ENCODE data around the gene ASRGL1. TPM values are rescaled to one million over a fixed set of nuclear protein-coding genes. Genes with fewer than 3 reads are reported as not detected.
"Not testable (repeated sequence)": the region's sequence is repeated elsewhere in the genome, so short reads cannot be mapped to it uniquely, and the experiment has no call there.

Gene ASRGL1
- total RNA-seq, 2 experiments from 2014 or later = 11.5 to 12.4 TPM

DNA sequence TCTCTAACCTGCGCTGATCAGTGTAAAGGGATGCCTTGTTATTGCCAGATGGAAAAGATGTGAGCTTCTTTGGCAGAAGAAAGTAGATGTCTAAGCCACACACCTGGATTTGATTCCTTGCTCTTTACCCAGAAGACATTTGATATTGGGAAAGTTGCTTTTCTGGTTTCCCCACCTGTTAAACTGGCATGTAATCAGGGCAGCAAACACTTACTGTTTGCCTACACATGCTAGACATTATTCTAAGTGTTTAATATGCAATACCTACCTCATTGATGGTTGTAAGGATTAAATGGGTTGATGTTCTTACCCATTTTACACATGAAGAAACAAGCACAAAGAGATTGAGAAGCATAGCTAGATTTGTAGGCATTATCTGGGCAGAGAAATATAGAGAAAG, 16.6 kb downstream of the ASRGL1 start:
- Mint-ChIP-seq H3K4me3 (no peak overlapping the region), H3K36me3 (ENCODE audit: low read depth) (peaks cover 3% of the 10 kb centered on the region), H3K27ac (no peak overlapping the region), H3K4me1 (ENCODE audit: low read depth) (peaks cover 5% of the 10 kb centered on the region), H3K27me3 (ENCODE audit: low read depth) (no peaks in the 10 kb centered on the region), H3K9me3 (ENCODE audit: insufficient read depth) (no peaks in the 10 kb centered on the region)
- DNase-seq (no peak), ATAC-seq (no peak)
- POLR2A ChIA-PET = no interaction called here
- CTCF ChIA-PET = interaction anchor here (1.0 to 1.4 kb wide), 2 partner anchors 14 to 24 kb away, joined by 3 to 4 read pairs; no protein-coding TSS in a partner anchor

- H3K9me3 Mint-ChIP-seq (ENCODE audit: insufficient read depth) = no peaks in the 10 kb centered on the region
- ChIA-PET POLR2A (no interaction called here), CTCF (interaction anchor here (1.0 kb wide), 1 partner anchor 20 kb away, joined by 3 read pairs; no protein-coding TSS in a partner anchor)
- H3K36me3 Mint-ChIP-seq (ENCODE audit: low read depth) = peaks cover 3% of the 10 kb centered on the region
- no peak for ATAC-seq
- no peak for DNase-seq
- no peaks in the 10 kb centered on the region for H3K27me3 Mint-ChIP-seq (ENCODE audit: low read depth)
- H3K27ac Mint-ChIP-seq = no peak overlapping the region
- H3K4me3 Mint-ChIP-seq = no peak overlapping the region
- no peaks in the 10 kb centered on the region for H3K4me1 Mint-ChIP-seq (ENCODE audit: low read depth)
Observed at GRCh38 chr11:62358273-62358672, 21.0 kb downstream of the ASRGL1 start.

- Mint-ChIP-seq H3K27ac (no peak overlapping the region), H3K4me1 (ENCODE audit: low read depth) (no peaks in the 10 kb centered on the region), H3K36me3 (ENCODE audit: low read depth) (peaks cover 3% of the 10 kb centered on the region), H3K4me3 (no peak overlapping the region), H3K9me3 (ENCODE audit: insufficient read depth) (no peaks in the 10 kb centered on the region), H3K27me3 (ENCODE audit: low read depth) (no peaks in the 10 kb centered on the region)
- ATAC-seq (no peak), DNase-seq (no peak)
- ChIA-PET POLR2A (interaction anchor here (0.6 kb wide), 1 partner anchor 251 kb away, joined by 3 read pairs; no protein-coding TSS in a partner anchor), CTCF (interaction anchor here (0.8 to 1.2 kb wide), 5 partner anchors 18 to 278 kb away, joined by 3 to 5 read pairs (median 4); no protein-coding TSS in a partner anchor)
Observed at GRCh38 chr11:62359475-62359874, 22.2 kb downstream of the ASRGL1 start.

DNA sequence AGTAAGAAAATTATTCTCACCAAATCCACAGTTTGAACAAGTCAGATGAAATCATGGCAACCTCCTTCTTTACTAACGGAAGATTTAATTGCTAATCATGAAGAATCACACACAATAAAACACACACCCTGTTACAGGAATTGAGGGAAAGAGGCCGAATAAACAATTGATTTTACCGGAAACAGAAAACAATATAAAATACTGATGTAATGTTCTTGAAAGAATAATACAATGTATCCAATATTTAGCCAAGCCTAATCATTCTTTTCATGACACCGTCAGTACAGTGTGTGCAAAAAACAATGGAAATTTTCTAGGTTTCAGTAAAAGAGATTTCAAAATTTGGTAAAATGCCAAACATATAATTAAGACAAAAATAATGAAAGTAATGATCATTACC, 23.4 kb downstream of the ASRGL1 start:
- peaks cover 3% of the 10 kb centered on the region for H3K36me3 Mint-ChIP-seq (ENCODE audit: low read depth)
- ATAC-seq (no peak), DNase-seq (no peak)
- no peaks in the 10 kb centered on the region for H3K4me1 Mint-ChIP-seq (ENCODE audit: low read depth)
- CTCF ChIA-PET = no interaction called here
- POLR2A ChIA-PET = no interaction called here
- H3K9me3 Mint-ChIP-seq (ENCODE audit: insufficient read depth) = no peaks in the 10 kb centered on the region
- H3K27ac Mint-ChIP-seq = no peak overlapping the region
- no peak overlapping the region for H3K4me3 Mint-ChIP-seq
- H3K27me3 Mint-ChIP-seq (ENCODE audit: low read depth) = no peaks in the 10 kb centered on the region

DNA sequence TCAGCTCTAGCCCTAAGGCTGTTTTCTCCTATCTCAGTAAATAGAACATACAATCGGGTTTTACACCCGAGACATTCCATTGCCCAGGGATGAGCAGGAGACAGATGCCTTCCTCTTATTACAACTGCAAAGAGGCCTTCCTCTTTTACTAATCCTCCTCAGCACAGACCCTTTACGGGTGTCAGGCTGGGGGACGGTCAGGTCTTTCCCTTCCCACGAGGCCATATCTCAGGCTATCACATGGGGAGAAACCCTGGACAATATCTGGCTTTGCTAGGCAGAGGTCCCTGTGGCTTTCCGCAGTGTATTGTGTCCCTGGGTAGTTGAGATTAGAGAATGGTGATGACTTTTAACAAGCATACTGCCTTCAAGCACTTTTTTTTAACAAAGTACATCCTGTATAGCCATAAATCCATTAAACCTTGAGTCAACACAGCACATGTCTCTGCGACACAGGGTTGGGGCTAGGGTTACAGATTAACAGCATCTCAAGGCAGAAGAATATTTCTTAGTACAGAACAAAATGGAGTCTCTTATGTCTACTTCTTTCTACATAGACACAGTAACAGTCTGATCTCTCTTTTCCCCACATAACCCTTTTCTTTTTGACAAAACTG, 31.7 kb downstream of the ASRGL1 start:
- H3K36me3 Mint-ChIP-seq (ENCODE audit: low read depth); ATAC-seq; H3K4me3 Mint-ChIP-seq; H3K9me3 Mint-ChIP-seq (ENCODE audit: insufficient read depth); H3K27ac Mint-ChIP-seq; POLR2A ChIA-PET; DNase-seq; H3K27me3 Mint-ChIP-seq (ENCODE audit: low read depth): not testable (repeated sequence)
- peaks cover 31% of the 10 kb centered on the region for H3K4me1 Mint-ChIP-seq (ENCODE audit: low read depth)
- CTCF ChIA-PET = interaction anchor here (1.5 kb wide), 1 partner anchor 174 kb away, joined by 3 read pairs; no protein-coding TSS in a partner anchor

GRCh38 chr11:62370743-62371440, 33.6 kb downstream of the ASRGL1 start:
- Mint-ChIP-seq H3K9me3 (ENCODE audit: insufficient read depth) (no peaks in the 10 kb centered on the region), H3K36me3 (ENCODE audit: low read depth) (no peaks in the 10 kb centered on the region), H3K4me1 (ENCODE audit: low read depth) (peaks cover 31% of the 10 kb centered on the region), H3K27ac (peak overlapping the region; percentile 86), H3K4me3 (peak overlapping the region; percentile 64), H3K27me3 (ENCODE audit: low read depth) (no peaks in the 10 kb centered on the region)
- peak; percentile 58 for DNase-seq
- ChIA-PET POLR2A (interaction anchor here (0.6 to 1.2 kb wide), 3 partner anchors 33 to 221 kb away, joined by 3 to 5 read pairs (median 3); partner anchors contain the start of genes ASRGL1 and TUT1), CTCF (interaction anchor here (0.9 to 2.1 kb wide), 4 partner anchors 25 to 54 kb away, joined by 3 to 7 read pairs (median 4); partner anchors contain the start of gene ASRGL1)
- ATAC-seq = peak; percentile 91

GRCh38 chr11:62372871-62373270, 35.6 kb downstream of the ASRGL1 start:
- DNase-seq = peak; percentile 30
- peak; percentile 52 for ATAC-seq

GRCh38 chr11:62373464-62374119, 36.3 kb downstream of the ASRGL1 start:
- H3K4me3 Mint-ChIP-seq = no peak overlapping the region
- H3K4me1 Mint-ChIP-seq (ENCODE audit: low read depth) = peaks cover 28% of the 10 kb centered on the region
- H3K27me3 Mint-ChIP-seq (ENCODE audit: low read depth) = peaks cover 7% of the 10 kb centered on the region
- ATAC-seq (no peak), DNase-seq (no peak)
- no peaks in the 10 kb centered on the region for H3K36me3 Mint-ChIP-seq (ENCODE audit: low read depth)
- H3K9me3 Mint-ChIP-seq (ENCODE audit: insufficient read depth) = no peaks in the 10 kb centered on the region
- CTCF ChIA-PET = interaction anchor here (0.7 to 2.3 kb wide), 2 partner anchors 33 to 156 kb away, joined by 3 to 9 read pairs; no protein-coding TSS in a partner anchor
- POLR2A ChIA-PET = no interaction called here
- H3K27ac Mint-ChIP-seq = no peak overlapping the region

More at GRCh38 chr11:62372871-62373270, 35.6 kb downstream of the ASRGL1 start:
- Mint-ChIP-seq H3K27me3 (ENCODE audit: low read depth) (peaks cover 4% of the 10 kb centered on the region), H3K4me1 (ENCODE audit: low read depth) (peaks cover 31% of the 10 kb centered on the region), H3K9me3 (ENCODE audit: insufficient read depth) (no peaks in the 10 kb centered on the region), H3K36me3 (ENCODE audit: low read depth) (no peaks in the 10 kb centered on the region), H3K27ac (peak overlapping the region; percentile 39), H3K4me3 (no peak overlapping the region)
- CTCF ChIA-PET = interaction anchor here (1.5 to 2.3 kb wide), 2 partner anchors 20 to 32 kb away, joined by 3 to 9 read pairs; no protein-coding TSS in a partner anchor
- POLR2A ChIA-PET = no interaction called here

GRCh38 chr11:62374801-62375200, 37.6 kb downstream of the ASRGL1 start:
- DNase-seq = no peak
- no peak for ATAC-seq
- no peaks in the 10 kb centered on the region for H3K36me3 Mint-ChIP-seq (ENCODE audit: low read depth)
- no peak overlapping the region for H3K27ac Mint-ChIP-seq
- CTCF ChIA-PET = interaction anchor here (1.3 kb wide), 1 partner anchor 50 kb away, joined by 3 read pairs; no protein-coding TSS in a partner anchor
- peaks cover 14% of the 10 kb centered on the region for H3K27me3 Mint-ChIP-seq (ENCODE audit: low read depth)
- peaks cover 28% of the 10 kb centered on the region for H3K4me1 Mint-ChIP-seq (ENCODE audit: low read depth)
- POLR2A ChIA-PET = no interaction called here
- no peaks in the 10 kb centered on the region for H3K9me3 Mint-ChIP-seq (ENCODE audit: insufficient read depth)
- H3K4me3 Mint-ChIP-seq = no peak overlapping the region

DNA sequence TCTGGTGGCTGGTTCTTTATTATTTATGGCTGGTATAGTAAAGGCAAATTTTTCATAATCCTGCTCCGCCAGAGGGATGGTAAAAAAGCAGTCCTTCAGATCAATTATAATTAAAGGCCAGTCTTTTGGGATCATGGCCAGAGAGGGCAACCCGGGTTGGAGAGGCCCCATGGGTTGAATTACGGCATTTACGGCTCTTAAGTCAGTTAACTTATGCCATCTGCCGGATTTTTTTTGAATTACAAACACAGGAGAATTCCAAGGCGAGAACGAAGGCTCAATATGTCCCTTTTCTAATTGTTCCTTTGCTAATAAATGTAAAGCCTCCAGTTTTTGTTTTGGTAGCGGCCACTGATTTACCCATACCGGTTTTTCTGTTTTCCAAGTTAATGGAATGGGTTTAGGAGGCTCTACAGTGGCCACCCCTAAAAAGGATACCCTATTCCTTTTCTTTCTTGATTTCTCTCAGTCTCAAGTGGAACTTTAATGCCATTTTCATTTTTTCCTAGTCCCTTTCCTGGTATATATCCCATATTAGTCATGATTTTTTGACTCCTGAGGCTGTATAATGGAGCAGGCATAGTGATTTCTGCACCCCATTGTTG, 41.3 kb downstream of the ASRGL1 start:
- POLR2A ChIA-PET; ATAC-seq; H3K4me3 Mint-ChIP-seq; H3K27ac Mint-ChIP-seq; H3K9me3 Mint-ChIP-seq (ENCODE audit: insufficient read depth); H3K36me3 Mint-ChIP-seq (ENCODE audit: low read depth): not testable (repeated sequence)
- DNase-seq = peak; percentile 35
- CTCF ChIA-PET = interaction anchor here (0.8 to 3.2 kb wide), 10 partner anchors 11 to 208 kb away, joined by 3 to 50 read pairs (median 4); partner anchors contain the start of gene ASRGL1
- Mint-ChIP-seq H3K27me3 (ENCODE audit: low read depth) (peaks cover 18% of the 10 kb centered on the region), H3K4me1 (ENCODE audit: low read depth) (peaks cover 12% of the 10 kb centered on the region)

DNA sequence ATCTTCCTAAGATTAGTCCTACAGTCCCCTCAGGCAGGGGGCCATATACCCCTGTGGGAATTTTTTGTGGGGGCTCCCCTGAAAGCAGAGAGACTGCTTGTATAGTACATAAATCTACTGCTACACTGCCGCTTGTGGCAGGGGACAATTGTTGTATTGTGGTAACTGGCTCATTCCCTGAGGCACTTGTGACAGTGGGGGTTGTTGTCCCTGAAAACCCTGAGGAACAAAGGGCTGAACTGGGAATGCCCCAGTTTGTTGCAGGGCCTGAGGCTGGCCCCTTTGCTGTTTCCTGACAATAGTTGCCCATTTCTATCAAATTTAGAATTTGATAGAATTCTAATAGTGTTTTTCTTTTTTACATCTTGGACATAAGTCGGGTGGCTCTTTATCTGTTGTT, 42.3 kb downstream of the ASRGL1 start:
- H3K27ac Mint-ChIP-seq; H3K9me3 Mint-ChIP-seq (ENCODE audit: insufficient read depth); H3K36me3 Mint-ChIP-seq (ENCODE audit: low read depth); POLR2A ChIA-PET; H3K4me3 Mint-ChIP-seq; ATAC-seq; DNase-seq: not testable (repeated sequence)
- Mint-ChIP-seq H3K27me3 (ENCODE audit: low read depth) (peaks cover 18% of the 10 kb centered on the region), H3K4me1 (ENCODE audit: low read depth) (peaks cover 12% of the 10 kb centered on the region)
- CTCF ChIA-PET = interaction anchor here (0.7 to 1.6 kb wide), 8 partner anchors 12 to 180 kb away, joined by 3 to 13 read pairs (median 5); partner anchors contain the start of gene ASRGL1
